ENCODE measurements around the gene TAF1. TPM values are rescaled to one million over a fixed set of nuclear protein-coding genes. Genes with fewer than 3 reads are reported as not detected.

Gene TAF1
- total and polyA plus RNA-seq, 4 donors: 9.5 to 77.4 (median 25.7) TPM

DNA sequence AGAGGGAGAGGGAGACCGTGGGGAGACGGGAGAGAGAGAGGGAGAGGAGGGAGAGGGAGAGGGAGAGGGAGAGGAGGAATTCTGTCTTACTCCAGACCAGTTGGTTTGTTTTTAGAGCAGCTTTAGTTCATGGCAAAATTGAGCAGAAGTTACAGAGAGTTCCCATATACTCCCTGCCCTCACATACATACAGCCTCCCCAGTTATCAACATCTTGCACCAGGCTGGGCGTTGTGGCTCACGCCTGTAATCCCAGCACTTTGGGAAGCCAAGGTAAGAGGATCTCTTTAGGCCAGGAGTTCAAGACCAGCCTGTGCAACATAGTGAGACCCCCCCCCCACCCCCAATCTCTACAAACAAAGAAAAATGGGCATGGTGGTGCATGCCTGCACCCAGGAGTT, 86.9 kb downstream of the TAF1 start:
- WGBS, 2 donors: 94 to 100% methylated on average over 4 of the region's 4 CpGs
- H3K4me1 ChIP-seq (ENCODE audit: control insufficient read depth in 5 of 5, insufficient read depth in 5 of 5, low read length in 5 of 5): peaks cover 0 to 2% (median 0%) of the 10 kb centered on the region in 5 donors

DNA sequence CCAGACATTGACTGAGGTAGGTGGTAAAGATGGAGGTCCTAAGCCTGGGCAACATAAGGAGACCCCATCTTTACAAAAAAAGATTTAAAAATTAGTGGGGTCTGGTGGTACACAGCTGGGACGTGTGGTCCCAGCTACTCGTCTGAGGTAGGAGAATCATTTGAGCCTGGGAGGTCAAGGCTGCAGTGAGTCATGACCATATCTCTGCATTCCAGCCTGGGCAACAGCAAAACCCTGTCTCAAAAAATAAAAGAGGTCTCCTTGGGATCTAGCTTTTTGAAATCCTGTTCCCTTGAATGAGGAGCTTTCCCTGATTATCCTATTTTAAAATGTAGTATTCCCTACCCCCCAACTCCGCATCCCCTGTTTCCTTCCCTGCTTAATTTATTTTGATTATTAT, 88.1 kb downstream of the TAF1 start:
- TF ChIP-seq, protein P1, sequence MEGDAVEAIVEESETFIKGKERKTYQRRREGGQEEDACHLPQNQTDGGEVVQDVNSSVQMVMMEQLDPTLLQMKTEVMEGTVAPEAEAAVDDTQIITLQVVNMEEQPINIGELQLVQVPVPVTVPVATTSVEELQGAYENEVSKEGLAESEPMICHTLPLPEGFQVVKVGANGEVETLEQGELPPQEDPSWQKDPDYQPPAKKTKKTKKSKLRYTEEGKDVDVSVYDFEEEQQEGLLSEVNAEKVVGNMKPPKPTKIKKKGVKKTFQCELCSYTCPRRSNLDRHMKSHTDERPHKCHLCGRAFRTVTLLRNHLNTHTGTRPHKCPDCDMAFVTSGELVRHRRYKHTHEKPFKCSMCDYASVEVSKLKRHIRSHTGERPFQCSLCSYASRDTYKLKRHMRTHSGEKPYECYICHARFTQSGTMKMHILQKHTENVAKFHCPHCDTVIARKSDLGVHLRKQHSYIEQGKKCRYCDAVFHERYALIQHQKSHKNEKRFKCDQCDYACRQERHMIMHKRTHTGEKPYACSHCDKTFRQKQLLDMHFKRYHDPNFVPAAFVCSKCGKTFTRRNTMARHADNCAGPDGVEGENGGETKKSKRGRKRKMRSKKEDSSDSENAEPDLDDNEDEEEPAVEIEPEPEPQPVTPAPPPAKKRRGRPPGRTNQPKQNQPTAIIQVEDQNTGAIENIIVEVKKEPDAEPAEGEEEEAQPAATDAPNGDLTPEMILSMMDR (IDR thresholded peaks at IDR 0.05; ENCODE audit: control extremely low read depth, extremely low read depth): no peak
- peaks cover 2 to 21% (median 19%) of the 10 kb centered on the region in 4 donors for H3K36me3 ChIP-seq (ENCODE audit: control insufficient read depth in 4 of 4, insufficient read depth in 4 of 4, low read length in 4 of 4)

More for the DNA sequence above, 86.9 kb downstream of the TAF1 start:
- DNase-seq: no peak
- Histone ChIP-seq H3K4me3 (no peak overlapping the region), H3K9me3 (ENCODE audit: control insufficient read depth in 4 of 4, insufficient read depth in 3 of 4, low read length in 3 of 4) (no peaks in the 10 kb centered on the region), H3K27ac (ENCODE audit: low read depth in 1 of 2, low read length in 1 of 2) (no peak overlapping the region), H3K9ac (ENCODE audit: insufficient read depth in 1 of 2, low read length in 2 of 2) (no peak overlapping the region), H3K36me3 (ENCODE audit: control insufficient read depth in 4 of 4, insufficient read depth in 4 of 4, low read length in 4 of 4) (peaks cover 1 to 21% (median 16%) of the 10 kb centered on the region in 4 donors), H3K27me3 (ENCODE audit: control insufficient read depth in 3 of 3, insufficient read depth in 3 of 3, low read length in 2 of 3) (no peaks in the 10 kb centered on the region)
- no peak for ATAC-seq (ENCODE audit: insufficient read depth, low FRiP score)
- TF ChIP-seq, protein P1 (IDR thresholded peaks at IDR 0.05; ENCODE audit: control extremely low read depth, extremely low read depth): no peak

DNA sequence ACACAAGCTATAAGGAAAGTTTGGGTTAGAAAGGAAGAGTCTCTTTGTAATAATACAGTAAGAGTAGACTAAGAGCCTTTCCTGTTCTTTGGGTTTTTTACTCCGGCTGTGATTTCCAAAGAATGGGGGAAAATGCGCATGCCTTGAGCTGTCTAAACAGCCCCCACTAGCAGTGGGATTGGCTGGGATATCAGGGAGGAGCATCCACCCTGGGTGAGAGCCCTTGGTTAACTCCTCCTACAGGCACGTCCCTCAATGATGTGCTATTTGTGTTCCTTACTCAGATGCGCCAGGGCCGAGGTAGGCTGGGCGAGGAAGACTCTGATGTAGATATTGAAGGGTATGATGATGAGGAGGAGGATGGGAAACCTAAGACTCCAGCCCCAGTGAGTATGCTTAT, 92.7 kb downstream of the TAF1 start:
- Histone ChIP-seq H3K4me3 (no peak overlapping the region), H3K4me1 (ENCODE audit: control insufficient read depth in 5 of 5, insufficient read depth in 5 of 5, low read length in 5 of 5) (no peaks in the 10 kb centered on the region), H3K36me3 (ENCODE audit: control insufficient read depth in 4 of 4, insufficient read depth in 4 of 4, low read length in 4 of 4) (peaks cover 10 to 46% (median 31%) of the 10 kb centered on the region in 4 donors), H3K9ac (ENCODE audit: insufficient read depth in 1 of 2, low read length in 2 of 2) (no peak overlapping the region), H3K27ac (ENCODE audit: low read depth in 1 of 2, low read length in 1 of 2) (no peak overlapping the region), H3K27me3 (ENCODE audit: control insufficient read depth in 3 of 3, insufficient read depth in 3 of 3, low read length in 2 of 3) (no peaks in the 10 kb centered on the region), H3K9me3 (ENCODE audit: control insufficient read depth in 4 of 4, insufficient read depth in 3 of 4, low read length in 3 of 4) (no peaks in the 10 kb centered on the region)
- WGBS, 2 donors: 89 to 96% methylated on average over 6 of the region's 6 CpGs
- TF ChIP-seq, protein P1 (IDR thresholded peaks at IDR 0.05; ENCODE audit: control extremely low read depth, extremely low read depth): no peak
- ATAC-seq (ENCODE audit: insufficient read depth, low FRiP score) (no peak), DNase-seq (no peak)

More for the DNA sequence above, 88.1 kb downstream of the TAF1 start:
- Histone ChIP-seq H3K9me3 (ENCODE audit: control insufficient read depth in 4 of 4, insufficient read depth in 3 of 4, low read length in 3 of 4) (no peaks in the 10 kb centered on the region), H3K4me3 (no peak overlapping the region), H3K27me3 (ENCODE audit: control insufficient read depth in 3 of 3, insufficient read depth in 3 of 3, low read length in 2 of 3) (no peaks in the 10 kb centered on the region), H3K27ac (ENCODE audit: low read depth in 1 of 2, low read length in 1 of 2) (no peak overlapping the region), H3K9ac (ENCODE audit: insufficient read depth in 1 of 2, low read length in 2 of 2) (no peak overlapping the region), H3K4me1 (ENCODE audit: control insufficient read depth in 5 of 5, insufficient read depth in 5 of 5, low read length in 5 of 5) (peaks cover 0 to 2% (median 0%) of the 10 kb centered on the region in 5 donors)
- ATAC-seq (ENCODE audit: insufficient read depth, low FRiP score) (no peak), DNase-seq (no peak)
- 84 to 95% methylated on average over 3 of the region's 3 CpGs for WGBS, 2 donors

DNA sequence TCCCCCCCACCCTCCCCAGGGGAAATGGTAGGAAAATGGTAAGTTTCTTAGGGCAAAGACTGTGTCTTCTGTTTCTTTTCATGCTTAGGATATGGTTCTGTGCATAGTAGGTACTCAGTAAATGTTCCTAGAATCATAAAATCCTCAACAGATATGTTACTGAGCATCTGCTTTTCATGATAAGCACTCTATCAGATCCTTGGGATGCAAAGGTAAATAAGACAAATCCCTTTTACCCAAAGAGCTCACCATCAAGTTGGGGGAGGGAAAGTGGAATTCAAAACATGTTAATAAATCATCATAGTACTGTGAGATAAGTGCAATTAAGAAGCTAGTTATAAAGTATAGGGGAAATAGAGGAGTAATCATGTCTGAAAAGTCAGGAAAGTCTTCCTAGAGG, 98.8 kb downstream of the TAF1 start:
- peaks cover 11 to 20% (median 15%) of the 10 kb centered on the region in 4 donors for H3K36me3 ChIP-seq (ENCODE audit: control insufficient read depth in 4 of 4, insufficient read depth in 4 of 4, low read length in 4 of 4)
- no peaks in the 10 kb centered on the region for H3K27me3 ChIP-seq (ENCODE audit: control insufficient read depth in 3 of 3, insufficient read depth in 3 of 3, low read length in 2 of 3)
- H3K4me1 ChIP-seq (ENCODE audit: control insufficient read depth in 5 of 5, insufficient read depth in 5 of 5, low read length in 5 of 5): no peaks in the 10 kb centered on the region
- no peak overlapping the region for H3K9ac ChIP-seq (ENCODE audit: insufficient read depth in 1 of 2, low read length in 2 of 2)
- TF ChIP-seq, protein P1 (IDR thresholded peaks at IDR 0.05; ENCODE audit: control extremely low read depth, extremely low read depth): no peak
- H3K27ac ChIP-seq (ENCODE audit: low read depth in 1 of 2, low read length in 1 of 2): no peak overlapping the region
- DNase-seq: no peak
- no peak overlapping the region for H3K4me3 ChIP-seq
- H3K9me3 ChIP-seq (ENCODE audit: control insufficient read depth in 4 of 4, insufficient read depth in 3 of 4, low read length in 3 of 4): no peaks in the 10 kb centered on the region
- no peak for ATAC-seq (ENCODE audit: insufficient read depth, low FRiP score)

Data from lung (tissue), 12 donors.